Retinal pigment epithelial cell (primary cell): ENCODE measurements around the gene ANKRD39.

Experiments
- DNase-seq: peaks from one replicate; pipeline ENCODE4 v3.0.0-alpha.2; 2010; ENCODE audit warnings: low read depth
- H3K4me3 ChIP-seq: 2 replicates; pipeline ENCODE4 v1.5.1; 2011; ENCODE audit warnings: mild to moderate bottlenecking, low read length, control low read depth, moderate library complexity
- CTCF ChIP-seq: conservative IDR thresholded peaks from 2 replicates; pipeline ENCODE4 v1.5.1; 2011; ENCODE audit warnings: low read depth, low read length, control low read depth, inconsistent platforms

The ANKRD39 gene

GRCh38 chr2:96874198-96874831, 16.5 kb upstream of the ANKRD39 start:
- no peak overlapping the region for H3K4me3 ChIP-seq
- TF ChIP-seq CTCF: no peak
- no peak for DNase-seq

- no peak for TF ChIP-seq CTCF
- no peak overlapping the region for H3K4me3 ChIP-seq
- DNase-seq: no peak
These were observed 15.9 kb upstream of the ANKRD39 start for GRCh38 chr2:96873651-96874096.

GRCh38 chr2:96872591-96873349, 15.0 kb upstream of the ANKRD39 start:
- no peak for DNase-seq
- TF ChIP-seq CTCF: no peak

GRCh38 chr2:96870626-96871255, 12.9 kb upstream of the ANKRD39 start:
- peak overlapping the region; percentile 87 for H3K4me3 ChIP-seq
- TF ChIP-seq CTCF: no peak

More at GRCh38 chr2:96872591-96873349, 15.0 kb upstream of the ANKRD39 start:
- H3K4me3 ChIP-seq: no peak overlapping the region

GRCh38 chr2:96869822-96870625, 12.2 kb upstream of the ANKRD39 start, which contains the start of gene SEMA4C:
Gene SEMA4C (minus strand): TSS chr2:96870080. CDS start chr2:96867886, 2,194 bp downstream.
- H3K4me3 ChIP-seq: peak within 1 kb of the TSS; percentile 87
- TF ChIP-seq CTCF: no peak
- no peak for DNase-seq

More at GRCh38 chr2:96870626-96871255, 12.9 kb upstream of the ANKRD39 start:
- no peak for DNase-seq

GRCh38 chr2:96869281-96869821, 11.5 kb upstream of the ANKRD39 start:
- TF ChIP-seq CTCF: no peak
- peak overlapping the region; percentile 87 for H3K4me3 ChIP-seq
- DNase-seq: no peak
